NK-92 (cell line): Measurements from ENCODE around the gene TMCC2.

Experiments
- DNase-seq: peaks from one replicate; lab custom pipeline; 2025; ENCODE audit not compliant: unreplicated experiment; lab: John Stamatoyannopoulos, UW

Gene TMCC2

GRCh38 chr1:205239078-205239477 is 11.3 kb downstream of the TMCC2 start:
- DNase-seq, result no peak

DNA sequence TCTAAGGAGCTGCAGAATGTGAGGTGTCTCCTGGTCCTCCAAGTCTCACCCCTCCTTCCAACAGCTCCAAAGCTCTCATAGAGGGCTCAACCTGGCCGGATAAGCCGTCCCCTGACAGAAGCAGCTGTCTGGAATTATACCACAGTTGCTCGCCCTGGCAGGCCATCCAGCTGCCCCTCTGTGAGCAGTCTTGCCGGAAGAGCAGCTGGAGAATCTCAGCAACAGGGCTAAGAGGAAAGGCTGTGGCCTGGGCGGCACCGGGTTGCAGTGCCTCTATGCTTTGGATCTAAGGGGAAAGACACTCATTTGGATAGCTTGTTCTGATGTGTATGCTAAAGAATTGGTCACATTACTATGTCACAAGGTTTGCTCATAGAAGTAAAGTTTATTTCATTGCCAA is 12.4 kb downstream of the TMCC2 start:
- DNase-seq, result no peak

DNA sequence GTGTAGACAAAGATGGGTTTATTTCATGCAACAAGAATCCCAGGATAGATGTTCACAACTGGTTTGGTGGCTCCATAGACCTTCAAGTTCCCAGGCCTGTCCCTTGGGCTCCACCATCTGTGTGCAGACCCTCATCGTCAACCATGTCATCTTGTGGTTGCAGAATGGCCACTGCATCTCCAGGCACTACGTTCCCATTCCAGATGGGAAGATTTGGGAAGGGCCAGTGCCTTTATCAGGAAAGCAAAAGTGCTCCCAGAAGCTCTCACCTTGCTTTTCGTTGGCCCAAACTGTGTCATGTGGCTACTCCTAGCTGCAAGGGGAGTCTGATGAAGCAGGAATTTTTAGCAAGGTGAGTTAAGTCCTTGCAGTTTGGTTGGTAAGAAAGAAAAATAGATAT is 12.8 kb downstream of the TMCC2 start:
- no peak for DNase-seq

DNA sequence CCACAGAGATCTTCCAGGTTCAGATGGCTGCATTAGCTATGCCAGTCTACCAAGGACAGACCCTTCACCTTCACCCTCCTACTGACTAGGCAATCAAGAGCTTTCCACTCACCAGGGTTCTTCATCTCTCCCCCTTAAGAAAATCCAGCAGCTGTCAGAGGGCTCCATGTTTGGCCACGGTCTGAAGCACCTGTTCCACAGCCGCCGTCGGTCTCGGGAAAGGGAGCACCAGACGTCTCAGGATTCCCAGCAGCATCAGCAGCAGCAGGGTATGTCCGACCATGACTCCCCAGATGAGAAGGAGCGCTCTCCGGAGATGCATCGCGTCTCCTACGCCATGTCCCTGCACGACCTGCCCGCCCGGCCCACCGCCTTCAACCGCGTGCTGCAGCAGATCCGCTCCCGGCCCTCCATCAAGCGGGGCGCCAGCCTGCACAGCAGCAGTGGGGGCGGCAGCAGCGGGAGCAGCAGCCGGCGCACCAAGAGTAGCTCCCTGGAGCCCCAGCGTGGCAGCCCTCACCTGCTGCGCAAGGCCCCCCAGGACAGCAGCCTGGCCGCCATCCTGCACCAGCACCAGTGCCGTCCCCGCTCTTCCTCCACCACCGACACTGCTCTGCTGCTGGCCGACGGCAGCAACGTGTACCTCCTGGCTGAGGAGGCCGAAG is 13.8 kb downstream of the TMCC2 start:
- no peak for DNase-seq

- DNase-seq, result no peak
These were observed 15.8 kb downstream of the TMCC2 start for GRCh38 chr1:205243350-205244191.

DNA sequence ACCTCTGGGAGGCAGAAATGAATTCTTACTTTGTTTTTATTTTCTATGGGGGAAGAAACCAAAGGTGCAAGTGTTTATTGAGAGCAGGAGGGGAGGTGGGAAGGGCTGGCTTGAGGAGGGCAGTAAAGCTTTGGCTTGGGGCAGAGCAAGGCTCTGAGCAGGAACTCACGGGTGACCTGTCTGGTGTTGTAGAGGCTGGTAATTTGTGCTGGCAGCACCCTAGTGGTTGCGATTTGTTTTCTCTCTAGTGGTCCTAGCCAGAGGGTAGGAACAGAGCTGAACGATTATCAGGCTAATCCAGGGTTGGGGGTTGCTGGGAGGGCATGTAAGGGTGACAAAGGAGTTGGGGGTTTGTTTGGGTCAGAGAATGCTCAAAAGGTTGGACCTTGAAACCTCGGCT is 16.6 kb downstream of the TMCC2 start:
- no peak for DNase-seq

DNA sequence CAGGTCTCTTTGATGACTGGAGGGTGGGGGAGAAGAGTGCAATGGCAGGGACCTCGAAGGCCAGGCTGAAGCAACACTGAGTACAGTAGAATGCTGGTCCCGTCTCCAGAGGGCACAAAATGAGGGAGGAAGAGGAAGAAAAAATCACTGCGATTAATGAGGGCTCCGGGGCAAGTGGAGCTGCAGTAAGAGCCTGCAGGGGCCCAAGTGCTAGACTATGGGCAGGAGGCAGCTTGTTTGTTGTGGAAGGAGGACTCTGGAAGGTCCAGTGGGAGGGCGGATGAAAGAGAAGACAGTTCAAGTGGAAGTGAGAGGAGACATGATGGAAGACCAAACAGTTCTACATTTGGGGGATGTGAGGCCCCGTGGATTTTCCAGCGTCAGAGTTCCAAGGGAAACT is 17.4 kb downstream of the TMCC2 start:
- DNase-seq, result no peak

DNA sequence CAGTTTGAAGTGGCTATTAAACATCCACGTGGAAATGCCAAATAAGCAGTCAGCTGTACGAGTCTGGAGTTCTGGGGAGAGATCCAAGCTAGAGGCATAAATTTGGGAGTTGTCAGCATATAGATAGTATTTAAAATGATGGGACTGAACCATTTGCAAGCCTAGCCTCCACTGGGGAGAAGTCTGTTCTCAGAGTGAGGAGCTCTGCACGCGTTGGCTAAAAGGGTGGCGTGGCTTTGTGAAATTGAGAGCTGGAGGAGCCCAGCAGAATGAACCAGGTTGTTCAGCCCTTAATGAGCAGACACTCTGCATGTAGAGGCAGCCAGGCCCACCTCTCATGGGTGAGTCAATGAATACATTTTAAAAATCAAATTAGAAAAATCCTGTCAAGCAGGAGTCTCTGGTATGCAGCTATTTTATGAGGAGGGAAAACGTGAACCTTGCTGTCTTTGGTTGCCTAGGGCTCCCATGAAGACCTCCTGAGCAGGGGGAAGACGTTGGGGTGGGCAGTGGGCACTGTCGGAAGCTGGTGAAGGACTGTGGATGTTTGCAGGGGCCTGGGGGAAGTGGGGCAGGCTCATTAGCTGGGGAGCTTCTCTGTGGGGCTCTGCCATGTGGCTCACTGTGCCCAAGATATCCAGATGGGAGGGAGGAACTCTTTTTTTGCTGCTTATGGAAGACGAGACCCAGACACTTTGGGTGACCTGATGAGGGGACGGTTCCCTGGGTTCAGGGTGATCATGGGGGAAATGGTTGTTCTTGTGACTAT is 18.8 kb downstream of the TMCC2 start:
- DNase-seq, result no peak

- no peak for DNase-seq
These were observed 19.6 kb downstream of the TMCC2 start for GRCh38 chr1:205247130-205247921.

DNA sequence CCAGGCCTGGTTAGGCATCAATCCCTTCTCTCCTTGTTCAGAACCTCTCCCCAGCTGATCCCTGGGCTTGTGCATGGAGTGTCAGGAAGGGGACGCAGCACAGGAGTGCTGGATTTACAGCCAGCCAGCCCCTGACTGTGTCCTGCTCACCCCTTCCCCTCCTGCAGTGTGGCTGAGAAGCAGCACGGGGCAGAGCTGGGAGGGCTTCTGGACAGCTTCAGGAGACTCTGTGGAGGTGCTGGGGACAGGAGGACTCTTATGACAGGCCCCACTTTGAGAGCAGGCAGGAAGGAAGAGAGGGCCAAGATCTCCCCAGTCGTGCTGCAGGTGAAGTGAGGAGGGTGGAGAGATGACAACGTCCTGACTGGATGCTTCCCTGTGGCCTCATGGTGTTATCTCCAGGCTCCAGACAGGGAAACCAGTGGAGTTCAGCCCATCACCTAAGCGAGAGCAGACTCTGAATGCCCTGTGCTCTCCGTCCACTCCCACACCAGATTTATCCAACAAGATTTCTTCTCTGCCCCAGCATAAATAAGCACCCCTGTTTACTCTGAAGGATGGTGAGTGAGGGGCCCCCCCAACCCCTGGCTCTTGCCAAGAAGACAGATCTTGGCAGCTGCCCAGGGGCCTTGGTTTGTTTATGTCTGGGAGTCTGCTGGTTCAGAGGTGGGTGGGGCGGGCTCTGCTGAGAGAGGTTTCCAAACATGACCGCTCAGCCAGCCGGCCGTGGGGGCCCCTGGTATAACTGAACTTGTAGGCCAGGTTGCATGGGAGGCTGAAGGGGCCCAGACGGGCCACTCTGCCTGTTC is 21.3 kb downstream of the TMCC2 start:
- DNase-seq, result no peak

DNA sequence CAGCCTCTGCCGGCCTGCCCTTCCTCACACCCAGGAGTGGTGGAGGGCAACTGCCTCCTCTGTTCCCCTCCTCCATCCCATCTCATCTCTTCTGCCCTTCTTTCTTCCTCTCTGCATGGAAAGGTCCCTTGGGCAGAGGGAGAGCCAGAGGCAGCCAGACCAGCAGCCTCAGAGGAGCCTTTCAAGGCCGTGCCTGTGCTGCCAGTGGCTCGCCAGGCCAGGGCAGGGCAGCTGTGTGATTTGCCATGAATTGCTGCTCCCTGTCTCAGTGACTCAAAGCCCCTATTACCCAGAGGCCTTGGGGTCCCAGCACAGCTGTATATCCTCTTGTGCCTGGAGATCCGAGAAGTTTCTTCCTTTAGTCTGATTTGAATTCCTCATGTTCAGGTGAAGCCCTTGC is 21.9 kb downstream of the TMCC2 start:
- no peak for DNase-seq

GRCh38 chr1:205250699-205251098 is 23.0 kb downstream of the TMCC2 start:
- no peak for DNase-seq

GRCh38 chr1:205251576-205251975 is 23.8 kb downstream of the TMCC2 start:
- no peak for DNase-seq

DNA sequence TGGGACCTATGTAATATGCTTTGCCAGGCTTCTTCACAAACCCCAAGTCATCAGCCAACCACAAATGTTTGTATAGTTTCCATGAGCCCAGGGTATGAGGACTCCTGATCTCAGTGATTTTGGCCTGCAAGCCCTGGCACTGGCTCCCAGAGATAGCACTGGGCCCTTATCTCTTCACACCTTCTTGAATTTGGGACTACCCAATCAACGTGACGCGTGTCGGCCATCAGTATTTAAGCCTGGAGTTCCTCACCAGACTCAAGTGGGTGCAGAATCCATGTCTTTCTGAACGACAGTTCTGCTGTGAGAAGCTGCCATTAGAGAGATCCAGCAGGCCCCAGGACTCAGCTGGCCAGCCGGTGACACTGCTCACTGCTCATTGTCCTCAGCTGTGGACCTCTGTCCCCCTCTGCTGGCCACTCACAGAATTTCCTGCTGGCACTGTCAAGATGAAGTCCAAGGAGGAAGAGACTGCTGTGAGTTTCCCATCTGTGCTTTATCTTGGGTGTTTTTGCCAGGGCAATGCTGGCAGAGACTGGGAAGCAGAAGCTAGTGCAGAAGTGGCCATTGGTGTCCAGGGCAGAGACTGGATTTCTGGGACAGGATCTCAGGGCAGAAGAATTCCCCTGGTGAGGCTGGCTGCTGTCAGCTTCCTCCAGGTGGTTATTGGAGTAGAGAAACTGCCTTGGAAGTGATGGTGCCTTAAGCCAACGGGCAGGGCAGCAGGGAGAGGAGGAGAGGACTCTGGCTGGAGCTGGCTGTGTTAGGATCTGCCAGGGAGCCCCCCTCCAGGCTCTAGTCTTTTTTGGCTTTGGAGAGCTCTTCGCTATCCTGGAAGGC is 28.4 kb downstream of the TMCC2 start:
- peak; percentile 16 for DNase-seq

- no peak for DNase-seq
These were observed 29.3 kb downstream of the TMCC2 start for GRCh38 chr1:205256951-205257625.

DNA sequence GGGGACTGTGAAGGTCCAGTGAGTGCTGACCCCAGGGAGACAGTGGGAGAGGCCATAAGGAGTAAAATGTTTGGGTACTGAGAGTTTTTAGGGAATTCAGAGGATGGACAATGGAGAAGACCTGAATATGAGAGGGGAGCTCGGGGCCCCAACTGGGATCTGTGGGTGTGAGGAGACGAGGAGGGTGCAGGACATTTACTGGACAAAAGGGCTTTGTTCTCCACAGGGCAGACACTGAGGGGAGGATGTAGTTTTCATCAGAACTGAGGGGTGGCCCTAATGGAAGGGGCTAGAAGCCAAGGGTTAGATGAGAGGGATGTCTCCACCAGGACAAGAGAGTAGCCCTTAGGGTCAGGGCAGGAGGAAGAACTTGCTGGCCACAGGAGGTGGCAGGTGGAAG is 30.0 kb downstream of the TMCC2 start:
- DNase-seq, result no peak

DNA sequence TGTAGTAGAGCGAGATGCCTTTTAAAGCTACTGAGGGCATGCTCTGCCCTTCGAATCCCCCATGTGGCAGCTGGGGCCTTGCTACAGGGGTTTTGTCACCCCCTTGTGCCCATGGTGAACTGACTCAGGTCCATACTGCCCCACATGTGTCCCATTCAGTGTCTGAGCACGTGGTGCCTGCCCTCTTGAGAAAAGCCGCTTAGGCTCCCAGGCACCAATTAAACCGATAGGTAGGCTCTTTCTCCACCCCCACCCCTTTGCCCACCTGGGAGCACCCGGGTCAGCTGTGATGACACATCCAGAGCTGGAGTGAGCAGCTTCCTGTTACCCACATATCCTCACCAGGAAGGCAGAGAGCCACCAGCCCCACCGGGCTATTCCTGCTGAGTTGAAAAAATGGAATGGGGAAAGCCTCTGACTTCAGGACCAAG is 30.5 kb downstream of the TMCC2 start:
- no peak for DNase-seq

DNA sequence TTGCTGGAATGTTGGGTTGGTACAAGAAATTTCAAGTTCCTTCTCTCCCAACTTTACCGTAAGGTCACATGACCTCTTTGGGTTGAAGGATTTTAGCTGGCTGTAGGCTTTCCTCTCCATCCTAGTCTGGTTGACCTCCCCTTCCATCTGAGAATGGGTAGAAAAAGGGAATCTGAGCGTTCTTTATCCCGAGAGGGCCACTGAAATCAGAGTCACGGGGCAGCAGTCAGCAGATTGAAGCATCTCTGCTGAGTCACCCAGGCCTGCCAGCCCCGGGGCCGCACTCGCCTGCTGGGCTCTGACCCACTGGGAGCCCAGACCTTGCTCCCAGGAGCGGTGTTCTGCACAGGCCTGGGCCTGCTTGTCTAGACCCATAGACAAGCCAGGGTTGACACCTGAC is 31.0 kb downstream of the TMCC2 start:
- DNase-seq, result no peak

DNA sequence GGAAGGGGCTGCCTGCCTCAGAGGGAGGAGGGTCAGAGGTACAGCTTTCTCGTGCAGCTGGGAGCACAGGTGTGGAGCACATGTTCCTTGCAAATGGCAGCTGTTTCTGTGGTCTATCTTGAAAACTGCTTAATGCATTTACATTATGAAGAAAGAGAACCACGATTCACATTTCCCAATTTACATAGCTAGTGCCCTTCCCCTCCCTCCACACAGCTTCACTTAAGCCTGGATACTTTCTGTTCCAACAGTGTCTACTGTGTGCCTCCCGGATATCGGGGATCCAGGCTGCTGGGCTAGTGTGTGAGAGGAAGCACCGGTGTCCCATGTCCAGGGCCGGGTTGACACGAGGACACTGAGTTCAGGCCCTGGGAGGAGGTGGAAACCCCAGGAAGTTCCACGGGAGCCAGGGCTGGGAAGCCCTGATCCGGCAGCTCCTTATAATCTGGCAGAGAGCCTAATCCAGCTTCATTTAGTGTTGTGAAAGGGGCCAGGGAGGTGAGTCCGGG is 31.6 kb downstream of the TMCC2 start:
- DNase-seq, result no peak
